Measurements from ENCODE around the gene COL17A1. TPM values are rescaled to one million over a fixed set of nuclear protein-coding genes. Genes with fewer than 3 reads are reported as not detected.
A peak's percentile ranks its signal among the peaks of the same experiment; 100 is the strongest.

The COL17A1 gene
- total RNA-seq, 1 donor from 2014 or later, result 3.6 TPM

DNA sequence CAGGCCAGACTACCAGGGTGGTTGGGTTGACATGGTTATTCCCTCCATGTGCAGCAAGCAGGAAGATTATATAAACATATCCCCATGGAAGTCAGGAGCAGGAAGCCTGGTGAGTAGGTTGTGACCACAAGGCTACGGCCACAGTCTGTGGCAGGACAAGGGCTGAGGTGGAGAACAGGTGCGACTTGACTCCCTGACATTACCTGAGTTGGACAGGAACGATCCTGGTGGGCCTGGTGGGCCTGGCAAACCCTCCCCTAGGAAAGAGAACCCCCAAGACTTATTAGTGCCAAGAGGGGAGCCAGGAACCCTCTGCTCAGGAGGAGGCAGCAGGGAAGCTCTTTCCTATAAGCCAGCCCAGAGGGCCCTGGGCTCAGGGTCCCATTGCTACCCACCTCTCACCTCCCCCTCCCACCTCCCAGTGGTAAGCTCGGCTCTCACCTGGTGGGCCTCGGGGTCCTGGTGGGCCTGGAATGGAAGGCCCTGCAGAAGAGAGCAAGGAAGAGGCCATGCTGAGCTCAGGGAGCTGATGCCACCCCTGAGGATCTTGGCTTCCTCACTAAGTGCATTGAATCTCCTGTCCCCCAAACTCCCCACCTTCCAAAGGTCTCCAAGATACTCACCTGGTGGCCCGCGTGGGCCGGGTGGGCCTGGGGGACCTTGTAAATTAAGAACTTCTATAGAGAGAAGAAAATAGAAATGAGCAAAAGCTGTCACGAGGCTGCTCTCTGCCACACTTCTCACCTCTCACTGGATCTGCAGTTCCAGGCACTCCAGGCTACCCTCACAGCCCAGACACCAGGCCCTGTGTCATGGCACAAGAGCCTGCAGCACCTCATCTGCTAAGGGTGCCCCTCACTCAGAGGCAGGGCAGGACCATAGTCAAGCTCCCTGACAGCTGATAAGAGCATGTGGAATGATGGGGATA is 44.6 kb downstream of the COL17A1 start:
- peak in 1 of 2 experiments; percentile 33 for DNase-seq (ENCODE audit: low spot score in 2 of 2, unreplicated experiment in 2 of 2)
- no peaks in the 10 kb centered on the region for H3K9me3 Mint-ChIP-seq
- no peaks in the 10 kb centered on the region for H3K4me1 Mint-ChIP-seq
- no peak overlapping the region for H3K4me3 Mint-ChIP-seq
- H3K27ac Mint-ChIP-seq, result no peak overlapping the region
- H3K27me3 Mint-ChIP-seq (ENCODE audit: low read depth), result peaks cover 3% of the 10 kb centered on the region
- TF ChIP-seq, protein P1, sequence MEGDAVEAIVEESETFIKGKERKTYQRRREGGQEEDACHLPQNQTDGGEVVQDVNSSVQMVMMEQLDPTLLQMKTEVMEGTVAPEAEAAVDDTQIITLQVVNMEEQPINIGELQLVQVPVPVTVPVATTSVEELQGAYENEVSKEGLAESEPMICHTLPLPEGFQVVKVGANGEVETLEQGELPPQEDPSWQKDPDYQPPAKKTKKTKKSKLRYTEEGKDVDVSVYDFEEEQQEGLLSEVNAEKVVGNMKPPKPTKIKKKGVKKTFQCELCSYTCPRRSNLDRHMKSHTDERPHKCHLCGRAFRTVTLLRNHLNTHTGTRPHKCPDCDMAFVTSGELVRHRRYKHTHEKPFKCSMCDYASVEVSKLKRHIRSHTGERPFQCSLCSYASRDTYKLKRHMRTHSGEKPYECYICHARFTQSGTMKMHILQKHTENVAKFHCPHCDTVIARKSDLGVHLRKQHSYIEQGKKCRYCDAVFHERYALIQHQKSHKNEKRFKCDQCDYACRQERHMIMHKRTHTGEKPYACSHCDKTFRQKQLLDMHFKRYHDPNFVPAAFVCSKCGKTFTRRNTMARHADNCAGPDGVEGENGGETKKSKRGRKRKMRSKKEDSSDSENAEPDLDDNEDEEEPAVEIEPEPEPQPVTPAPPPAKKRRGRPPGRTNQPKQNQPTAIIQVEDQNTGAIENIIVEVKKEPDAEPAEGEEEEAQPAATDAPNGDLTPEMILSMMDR (IDR thresholded peaks at IDR 0.05; ENCODE audit: unreplicated experiment), result no peak
- no peaks in the 10 kb centered on the region for H3K36me3 Mint-ChIP-seq

DNA sequence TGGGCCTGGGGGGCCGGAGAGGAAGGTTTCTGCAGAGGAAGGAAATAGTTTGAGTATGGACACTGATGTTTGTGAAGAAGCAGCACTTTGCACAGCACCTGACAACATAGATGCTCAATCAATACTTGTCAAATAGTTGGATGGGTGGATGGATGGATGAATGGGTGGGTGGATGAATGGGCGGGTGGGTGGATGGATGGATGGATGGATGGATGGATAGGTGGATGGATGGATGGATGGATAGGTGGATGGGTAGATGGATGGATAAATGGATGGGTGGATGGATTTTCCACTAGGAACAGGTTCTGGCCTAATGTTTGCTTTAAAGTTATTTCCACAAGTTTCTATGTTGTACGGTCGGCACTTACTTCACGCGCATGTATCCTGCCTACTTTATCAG is 45.3 kb downstream of the COL17A1 start:
- Mint-ChIP-seq H3K4me1 (no peaks in the 10 kb centered on the region), H3K27ac (no peak overlapping the region), H3K27me3 (ENCODE audit: low read depth) (peaks cover 3% of the 10 kb centered on the region), H3K36me3 (no peaks in the 10 kb centered on the region), H3K4me3 (no peak overlapping the region), H3K9me3 (no peaks in the 10 kb centered on the region)
- TF ChIP-seq, protein P1 (IDR thresholded peaks at IDR 0.05; ENCODE audit: unreplicated experiment), result no peak
- peak in 1 of 2 experiments; percentile 13 for DNase-seq (ENCODE audit: low spot score in 2 of 2, unreplicated experiment in 2 of 2)

DNA sequence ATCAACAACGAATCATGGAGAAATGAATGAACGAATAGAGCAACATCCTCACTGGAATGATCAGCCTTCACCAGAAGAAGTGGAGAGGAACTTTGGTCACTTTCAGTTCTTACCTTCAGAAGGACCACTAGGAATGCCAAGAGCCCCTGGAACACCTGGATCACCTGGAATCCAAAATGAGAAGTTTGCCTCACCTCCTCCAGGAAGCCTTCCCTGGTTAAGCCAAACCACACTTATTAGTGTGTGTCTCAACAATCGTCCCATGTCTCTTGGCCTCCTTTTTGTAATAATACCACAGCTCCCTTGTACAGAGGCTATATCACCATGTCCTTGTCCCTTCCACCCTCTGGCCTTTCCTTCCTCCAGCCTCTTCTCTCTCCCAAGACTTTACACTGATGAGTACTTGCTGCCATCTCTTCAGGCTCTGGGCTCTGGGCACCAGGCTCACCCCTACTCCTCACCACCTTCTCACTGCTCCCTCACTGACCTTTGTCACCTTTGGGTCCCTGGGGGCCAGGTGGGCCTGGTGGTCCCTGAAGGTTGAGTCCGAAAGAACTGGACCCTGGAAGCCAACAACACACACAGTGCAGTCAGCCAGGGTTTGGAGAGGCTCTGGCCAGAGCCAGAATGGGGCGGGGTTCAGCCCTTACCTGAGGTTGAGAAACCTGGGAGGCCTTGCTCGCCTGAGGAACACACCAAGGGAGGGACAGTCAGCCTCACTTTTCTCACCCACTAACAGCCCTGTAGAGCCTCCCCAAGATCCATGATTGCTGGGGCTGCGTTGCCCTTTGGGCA is 46.5 kb downstream of the COL17A1 start:
- Mint-ChIP-seq H3K27ac (no peak overlapping the region), H3K27me3 (ENCODE audit: low read depth) (peaks cover 2% of the 10 kb centered on the region), H3K4me1 (no peaks in the 10 kb centered on the region), H3K36me3 (no peaks in the 10 kb centered on the region), H3K4me3 (no peak overlapping the region), H3K9me3 (no peaks in the 10 kb centered on the region)
- DNase-seq (ENCODE audit: low spot score in 2 of 2, unreplicated experiment in 2 of 2), result no peak
- TF ChIP-seq, protein P1 (IDR thresholded peaks at IDR 0.05; ENCODE audit: unreplicated experiment), result no peak

DNA sequence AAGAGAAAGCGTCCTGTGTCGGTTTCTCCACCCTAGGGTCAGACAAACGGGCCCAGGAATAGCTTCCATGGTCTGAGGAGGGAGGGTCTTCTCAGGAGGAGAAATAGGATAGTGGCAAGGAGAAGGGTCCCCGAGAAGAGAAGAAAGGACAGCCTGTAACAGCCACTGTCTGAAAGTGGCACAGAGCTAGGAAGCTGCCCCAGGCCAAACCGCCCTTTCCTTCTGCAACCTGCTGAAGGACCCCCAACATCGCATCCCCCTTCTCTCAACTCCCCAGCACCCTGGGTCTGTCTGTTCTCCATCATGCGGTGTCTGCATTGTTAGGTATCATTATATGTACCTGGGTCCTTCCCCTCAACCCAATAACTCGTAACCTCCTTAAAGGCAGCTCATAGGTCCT is 47.1 kb downstream of the COL17A1 start:
- H3K4me3 Mint-ChIP-seq, result no peak overlapping the region
- no peaks in the 10 kb centered on the region for H3K4me1 Mint-ChIP-seq
- no peaks in the 10 kb centered on the region for H3K27me3 Mint-ChIP-seq (ENCODE audit: low read depth)
- no peaks in the 10 kb centered on the region for H3K9me3 Mint-ChIP-seq
- DNase-seq (ENCODE audit: low spot score in 2 of 2, unreplicated experiment in 2 of 2), result no peak
- TF ChIP-seq, protein P1 (IDR thresholded peaks at IDR 0.05; ENCODE audit: unreplicated experiment), result no peak
- no peaks in the 10 kb centered on the region for H3K36me3 Mint-ChIP-seq
- H3K27ac Mint-ChIP-seq, result no peak overlapping the region

DNA sequence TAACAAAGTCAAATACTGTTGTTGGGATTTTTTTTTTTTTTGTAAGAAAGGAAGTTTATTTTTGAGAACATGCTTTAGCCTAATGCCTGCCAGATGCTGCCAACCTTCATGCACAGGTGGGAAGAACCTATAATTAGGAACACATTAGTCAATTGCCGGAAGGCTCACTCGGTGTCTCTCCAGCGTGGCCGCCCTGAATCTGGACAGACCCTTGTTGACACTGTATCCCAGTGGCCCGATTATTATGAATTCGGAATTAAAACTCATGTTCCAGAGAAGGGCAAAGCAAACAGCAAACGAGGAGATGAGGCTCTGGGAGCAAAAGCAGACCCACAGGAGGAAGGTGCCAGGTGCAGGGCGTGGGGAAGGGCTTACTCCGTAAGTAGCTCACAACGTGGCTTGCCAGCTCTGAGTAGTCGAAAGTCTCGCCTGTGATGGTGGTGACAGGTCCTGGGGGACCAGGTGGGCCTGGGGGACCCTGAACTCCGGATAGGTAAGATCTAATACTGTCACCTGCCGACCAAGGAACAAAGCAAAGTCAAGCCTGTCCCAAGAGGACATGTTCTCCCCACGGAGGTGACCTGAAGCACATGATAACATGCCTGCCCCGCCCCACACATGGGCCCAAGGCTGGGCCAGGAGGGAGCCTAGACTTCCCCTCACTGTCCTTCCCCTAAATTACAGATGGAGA is 48.3 kb downstream of the COL17A1 start:
- TF ChIP-seq, protein P1 (IDR thresholded peaks at IDR 0.05; ENCODE audit: unreplicated experiment), result no peak
- Mint-ChIP-seq H3K27me3 (ENCODE audit: low read depth) (no peaks in the 10 kb centered on the region), H3K9me3 (no peaks in the 10 kb centered on the region), H3K36me3 (no peaks in the 10 kb centered on the region), H3K4me3 (no peak overlapping the region), H3K27ac (no peak overlapping the region), H3K4me1 (no peaks in the 10 kb centered on the region)
- DNase-seq (ENCODE audit: low spot score in 2 of 2, unreplicated experiment in 2 of 2), result no peak
